ENCODE results near the gene UBE4A.

DNA sequence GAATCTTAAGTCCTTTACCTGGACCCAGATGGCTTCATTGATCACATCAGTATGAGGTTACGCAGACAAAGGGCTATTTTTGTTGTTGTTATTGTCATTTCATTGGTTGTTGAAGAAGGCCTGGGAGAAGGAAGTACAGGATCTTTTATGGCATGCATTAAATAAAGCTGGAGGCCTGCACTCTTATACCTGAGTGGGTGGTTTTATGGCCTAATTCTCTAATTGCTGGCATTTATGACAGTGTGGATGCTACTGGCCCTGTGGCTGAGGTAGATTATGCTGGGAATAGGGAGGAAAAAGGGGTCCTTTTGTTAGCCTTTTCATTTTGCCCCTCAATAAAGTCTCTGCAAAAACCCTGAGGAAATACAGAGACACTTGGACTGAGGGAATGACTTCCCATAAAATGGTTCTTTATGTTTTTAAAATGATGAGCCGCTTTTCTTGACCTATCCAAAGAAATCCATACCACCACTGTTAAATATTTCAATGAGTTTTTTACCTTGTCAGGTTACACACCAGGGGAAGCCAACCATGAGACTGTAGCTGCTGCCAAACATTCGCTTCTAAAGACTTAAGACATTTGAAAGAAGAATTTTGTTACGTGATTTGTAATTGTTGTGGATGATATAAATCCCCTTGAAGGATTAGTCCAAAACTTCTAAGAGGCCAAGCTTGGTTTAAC lies 83.6 kb downstream of the UBE4A start:
- TF ChIP-seq POLR2AphosphoS5 (IDR thresholded peaks at IDR 0.05; ENCODE audit: low read depth, low read length) = no peak
- TF ChIP-seq POLR2A (IDR thresholded peaks at IDR 0.05; ENCODE audit: low read depth, low read length) = no peak
- TF ChIP-seq TAF1 (IDR thresholded peaks at IDR 0.05; ENCODE audit: borderline replicate concordance, low read depth, low read length) = no peak
